ENCODE data around the gene ESR2.
"Not testable (repeated sequence)": the region's sequence is repeated elsewhere in the genome, so short reads cannot be mapped to it uniquely, and the experiment has no call there.

The ESR2 gene

GRCh38 chr14:64040044-64040443 lies 254.1 kb downstream of the ESR2 start:
- DNase-seq (ENCODE audit: low read depth in 2 of 2) = peak in 1 of 2 donors; percentile 53
- TF ChIP-seq CTCF (IDR thresholded peaks at IDR 0.05; ENCODE audit: low read depth, low read length) = peak; percentile 29
- no peak overlapping the region for H3K4me3 ChIP-seq (replicated peaks in 1 of 2; ENCODE audit: low read depth in 2 of 2, low read length in 2 of 2)

- H3K4me3 ChIP-seq (replicated peaks in 1 of 2; ENCODE audit: low read depth in 2 of 2, low read length in 2 of 2) = no peak overlapping the region
- no peak for TF ChIP-seq CTCF (IDR thresholded peaks at IDR 0.05; ENCODE audit: low read depth, low read length)
- peak; percentile 28 to 40 for DNase-seq (ENCODE audit: low read depth in 2 of 2)
These were observed 255.2 kb downstream of the ESR2 start for GRCh38 chr14:64038841-64039542.

GRCh38 chr14:64037869-64038745 lies 256.1 kb downstream of the ESR2 start:
- DNase-seq (ENCODE audit: low read depth in 2 of 2); H3K4me3 ChIP-seq (replicated peaks in 1 of 2; ENCODE audit: low read depth in 2 of 2, low read length in 2 of 2): not testable (repeated sequence)

GRCh38 chr14:64035143-64035542 lies 259.0 kb downstream of the ESR2 start:
- no peak for TF ChIP-seq CTCF (IDR thresholded peaks at IDR 0.05; ENCODE audit: low read depth, low read length)
- no peak overlapping the region for H3K4me3 ChIP-seq (replicated peaks in 1 of 2; ENCODE audit: low read depth in 2 of 2, low read length in 2 of 2)
- DNase-seq (ENCODE audit: low read depth in 2 of 2) = peak in 1 of 2 donors; percentile 47

All from cardiac fibroblast (primary cell).